SU-DHL-6 (cell line): ENCODE data around the gene BTAF1.

ENCODE experiments used
- EZH2phosphoT487 ChIP-seq: fragments of 200-600 bp; sonication (generic), shearing (Covaris generic); conservative IDR thresholded peaks from 2 replicates; pipeline ENCODE4 v1.6.1; 2018; ENCODE audit warnings: mild to moderate bottlenecking, antibody characterized with exemption, low read length, moderate library complexity, mixed read lengths
- TF ChIP-seq, protein P1 (sequence below): fragments of 200-600 bp; sonication (generic); IDR thresholded peaks from one replicate; pipeline ENCODE4 v1.5.1; 2017; ENCODE audit warnings: antibody characterized with exemption, mild to moderate bottlenecking, low read length, moderate library complexity; ENCODE audit not compliant: insufficient read depth, poor library complexity, severe bottlenecking

DNA sequence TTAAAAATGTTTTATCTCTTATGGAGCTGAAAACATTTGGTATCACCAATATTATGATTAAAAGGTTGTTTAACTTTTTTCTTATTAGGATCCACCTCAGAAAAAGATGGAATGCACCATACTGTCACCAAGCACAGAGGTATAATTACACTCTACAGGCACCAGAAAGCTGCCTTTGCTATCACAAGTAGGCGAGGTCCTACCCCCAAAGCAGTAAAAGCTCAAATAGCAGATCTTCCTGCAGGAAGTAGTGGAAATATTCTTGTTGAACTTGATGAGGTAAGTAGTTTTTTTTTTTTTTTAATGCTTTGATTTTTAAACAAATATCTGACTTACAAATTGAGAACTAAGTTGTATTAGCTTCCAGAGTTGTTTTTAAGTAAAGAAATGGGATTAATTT lies 68.5 kb downstream of the BTAF1 start:
- TF ChIP-seq, protein P1, sequence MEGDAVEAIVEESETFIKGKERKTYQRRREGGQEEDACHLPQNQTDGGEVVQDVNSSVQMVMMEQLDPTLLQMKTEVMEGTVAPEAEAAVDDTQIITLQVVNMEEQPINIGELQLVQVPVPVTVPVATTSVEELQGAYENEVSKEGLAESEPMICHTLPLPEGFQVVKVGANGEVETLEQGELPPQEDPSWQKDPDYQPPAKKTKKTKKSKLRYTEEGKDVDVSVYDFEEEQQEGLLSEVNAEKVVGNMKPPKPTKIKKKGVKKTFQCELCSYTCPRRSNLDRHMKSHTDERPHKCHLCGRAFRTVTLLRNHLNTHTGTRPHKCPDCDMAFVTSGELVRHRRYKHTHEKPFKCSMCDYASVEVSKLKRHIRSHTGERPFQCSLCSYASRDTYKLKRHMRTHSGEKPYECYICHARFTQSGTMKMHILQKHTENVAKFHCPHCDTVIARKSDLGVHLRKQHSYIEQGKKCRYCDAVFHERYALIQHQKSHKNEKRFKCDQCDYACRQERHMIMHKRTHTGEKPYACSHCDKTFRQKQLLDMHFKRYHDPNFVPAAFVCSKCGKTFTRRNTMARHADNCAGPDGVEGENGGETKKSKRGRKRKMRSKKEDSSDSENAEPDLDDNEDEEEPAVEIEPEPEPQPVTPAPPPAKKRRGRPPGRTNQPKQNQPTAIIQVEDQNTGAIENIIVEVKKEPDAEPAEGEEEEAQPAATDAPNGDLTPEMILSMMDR = no peak
- TF ChIP-seq EZH2phosphoT487 = no peak
